Stimulated activated CD8-positive, alpha-beta memory T cell treated with anti-CD3 and anti-CD28 coated beads, Interleukin-12 subunit alpha, Interleukin-12 subunit beta, amount 100 ng/mL, for 4 hours (primary cell): ENCODE data around the gene CAPN11.
"Not testable (repeated sequence)": the region's sequence is repeated elsewhere in the genome, so short reads cannot be mapped to it uniquely, and the experiment has no call there.

Experiments
- DNase-seq: peaks from one replicate; pipeline ENCODE4 v3.0.0-alpha.2; 2020; ENCODE audit warnings: low read depth

The CAPN11 gene

DNA sequence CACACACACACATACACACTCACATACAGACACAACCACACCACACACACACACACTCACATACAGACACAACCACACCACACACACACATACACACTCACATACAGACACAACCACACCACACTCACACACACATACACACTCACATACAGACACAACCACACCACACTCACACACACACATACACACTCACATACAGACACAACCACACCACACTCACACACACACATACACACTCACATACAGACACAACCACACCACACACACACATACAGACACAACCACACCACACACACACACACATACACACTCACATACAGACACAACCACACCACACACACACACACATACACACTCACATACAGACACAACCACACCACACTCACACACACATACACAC, 23.2 kb downstream of the CAPN11 start:
- not testable (repeated sequence) for DNase-seq

DNA sequence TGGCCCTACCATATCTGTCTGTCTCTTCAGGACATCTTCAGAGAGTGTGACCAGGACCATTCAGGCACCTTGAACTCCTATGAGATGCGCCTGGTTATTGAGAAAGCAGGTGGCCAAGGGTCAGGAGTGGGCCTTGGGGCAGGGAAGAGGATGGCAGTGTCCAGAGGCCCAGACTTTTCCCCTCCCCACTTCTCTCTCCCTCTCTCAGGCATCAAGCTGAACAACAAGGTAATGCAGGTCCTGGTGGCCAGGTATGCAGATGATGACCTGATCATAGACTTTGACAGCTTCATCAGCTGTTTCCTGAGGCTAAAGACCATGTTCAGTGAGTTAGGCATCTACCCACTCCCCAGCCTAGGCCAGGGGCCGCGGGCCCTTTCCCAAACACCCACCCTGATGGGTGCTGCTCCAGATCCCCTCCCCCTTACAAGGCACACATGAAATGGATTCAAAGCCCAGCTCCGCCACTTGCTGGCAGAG, 24.3 kb downstream of the CAPN11 start:
- DNase-seq, result no peak

DNA sequence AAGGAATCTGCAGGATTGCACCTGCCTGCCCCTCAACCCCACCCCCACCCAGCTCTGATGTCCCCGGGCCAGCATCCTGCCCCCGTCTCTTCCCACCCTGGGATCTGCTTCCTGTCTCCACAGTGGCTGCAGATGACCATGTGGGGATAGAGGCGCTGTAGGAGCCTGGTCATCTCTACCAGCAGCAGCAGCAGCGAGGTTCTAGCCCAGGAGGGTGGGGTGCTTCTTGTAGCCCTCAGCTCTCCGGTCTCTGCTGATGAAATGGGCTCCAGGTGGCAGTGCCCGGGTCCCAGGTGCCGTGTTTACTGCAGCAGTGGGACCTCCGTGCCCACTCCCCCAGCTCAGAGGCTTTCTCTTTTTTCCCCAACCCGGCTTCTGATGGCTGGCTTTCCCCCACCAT, 25.2 kb downstream of the CAPN11 start:
- DNase-seq, result no peak

DNA sequence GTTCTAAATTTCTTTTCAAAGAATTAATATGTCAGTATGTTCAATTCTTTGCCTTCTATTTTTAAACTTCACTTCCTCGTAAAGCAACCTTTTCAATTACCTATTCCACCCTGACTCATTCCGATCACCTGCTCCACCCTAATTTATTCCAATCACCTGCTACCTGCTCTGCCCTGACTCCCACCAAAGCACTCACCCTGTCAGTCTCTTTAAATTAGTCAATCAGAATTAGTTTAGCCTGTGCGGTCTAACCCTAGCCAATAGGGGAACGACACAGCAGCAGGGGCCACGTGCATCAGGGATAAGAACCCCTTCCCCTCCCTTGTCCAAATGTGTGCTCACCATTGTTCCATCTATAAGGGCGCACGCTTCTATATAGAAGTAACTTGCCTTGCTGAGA, 26.7 kb downstream of the CAPN11 start:
- DNase-seq, result not testable (repeated sequence)

DNA sequence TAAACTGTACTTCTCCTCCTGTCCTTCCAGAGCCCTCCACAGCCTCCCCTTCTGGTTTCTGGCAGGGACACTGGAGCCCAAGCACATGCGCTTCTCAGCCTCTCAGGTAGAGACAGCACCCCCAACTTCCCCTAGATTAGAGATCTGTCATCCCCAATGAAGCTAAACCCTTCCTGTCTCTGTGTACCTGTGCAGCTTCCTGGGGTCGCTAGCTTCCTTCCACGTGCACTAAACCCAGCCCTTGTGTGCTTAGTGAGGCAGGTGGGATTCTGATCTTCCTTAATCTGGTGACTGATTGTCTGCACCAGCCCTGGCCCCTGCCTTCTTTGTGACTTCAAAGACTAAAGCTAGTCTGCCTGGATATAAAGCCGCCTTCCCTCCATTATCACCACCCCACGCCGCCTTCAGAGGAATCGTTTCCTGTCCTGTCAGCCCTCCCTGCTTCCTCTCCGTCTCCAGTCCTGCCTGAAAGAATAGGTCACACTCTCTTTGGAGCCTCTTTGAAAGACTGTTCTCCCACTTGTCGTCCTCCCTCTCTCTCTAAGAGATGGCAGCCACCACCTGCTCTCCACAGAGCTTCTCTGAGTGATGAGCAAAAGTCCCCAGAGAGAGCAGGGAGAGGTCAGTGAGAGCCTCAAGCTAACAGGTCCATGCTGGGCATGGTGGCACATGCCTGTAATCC, 27.5 kb downstream of the CAPN11 start:
- no peak for DNase-seq

DNA sequence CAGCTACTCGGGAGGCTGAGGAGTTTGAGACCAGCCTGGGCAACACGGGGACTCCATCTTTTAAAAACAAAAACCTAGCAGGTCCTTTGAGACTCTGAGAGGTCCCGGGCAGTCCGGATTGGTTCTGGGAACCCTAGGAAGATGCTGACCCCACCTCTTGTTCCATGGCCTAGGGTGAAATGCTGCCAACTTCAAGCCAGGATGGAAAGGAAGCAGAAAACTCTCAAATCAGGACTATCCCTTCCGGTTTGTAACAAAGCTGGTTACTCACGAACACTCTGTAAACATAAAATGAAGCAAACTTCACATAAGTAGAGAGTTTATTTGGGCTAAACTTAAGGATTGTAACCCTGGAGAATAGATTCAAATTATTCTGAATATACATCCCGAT, 28.0 kb downstream of the CAPN11 start:
- DNase-seq, result no peak

DNA sequence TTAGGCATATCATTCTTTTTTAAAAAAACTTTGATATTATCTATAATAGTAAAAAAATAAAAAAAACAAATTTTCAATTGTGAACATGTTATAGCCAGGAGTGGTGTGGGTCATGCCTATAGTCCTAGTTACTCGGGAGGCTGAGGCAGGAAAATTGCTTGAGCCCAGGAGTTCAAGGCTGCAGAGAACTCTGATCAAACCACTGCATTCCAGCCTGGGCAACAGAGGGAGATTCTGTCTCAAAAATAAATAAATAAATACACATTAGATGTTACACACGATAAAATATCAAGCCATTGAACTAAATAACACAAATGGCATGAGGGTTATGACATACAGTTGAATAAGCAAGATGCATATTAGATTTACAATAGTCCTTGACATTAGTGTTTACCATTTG, 30.2 kb downstream of the CAPN11 start:
- no peak for DNase-seq

DNA sequence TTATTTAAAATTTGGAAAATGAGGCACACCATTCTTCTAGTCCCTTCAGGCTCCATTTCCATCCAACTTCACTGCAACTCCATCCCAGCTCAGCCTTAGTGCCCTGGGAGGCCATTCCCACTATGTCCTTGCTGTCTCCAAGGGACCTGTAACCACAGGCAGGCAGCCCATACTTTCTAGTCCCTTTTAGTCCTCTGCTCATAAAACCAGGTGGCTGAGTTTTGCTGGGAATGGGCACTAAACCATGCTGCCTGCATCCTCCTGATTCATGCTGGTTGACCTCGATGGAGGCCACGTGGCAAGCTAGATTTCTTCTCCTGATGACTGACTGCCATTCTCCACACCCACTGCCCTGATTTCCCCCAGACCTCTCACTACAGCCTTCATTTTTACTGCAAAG, 30.6 kb downstream of the CAPN11 start:
- no peak for DNase-seq

DNA sequence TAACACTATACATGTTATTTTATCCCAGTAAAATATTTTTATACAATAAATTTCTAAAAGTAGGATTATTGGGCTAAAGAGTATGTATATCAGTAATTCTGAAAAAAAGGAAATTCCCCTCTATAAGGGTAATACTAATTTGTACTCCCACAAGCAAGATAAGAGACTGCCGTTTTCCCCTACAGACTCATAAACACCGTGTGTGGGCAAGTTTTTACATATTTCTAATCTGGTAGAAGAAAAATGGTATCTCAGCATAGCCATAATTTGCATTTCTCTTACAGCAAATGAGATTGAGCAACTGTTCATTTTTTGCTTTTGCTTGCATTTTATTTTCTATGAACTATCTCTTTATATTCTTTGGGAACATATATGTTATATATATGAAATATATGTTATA, 32.1 kb downstream of the CAPN11 start:
- no peak for DNase-seq

DNA sequence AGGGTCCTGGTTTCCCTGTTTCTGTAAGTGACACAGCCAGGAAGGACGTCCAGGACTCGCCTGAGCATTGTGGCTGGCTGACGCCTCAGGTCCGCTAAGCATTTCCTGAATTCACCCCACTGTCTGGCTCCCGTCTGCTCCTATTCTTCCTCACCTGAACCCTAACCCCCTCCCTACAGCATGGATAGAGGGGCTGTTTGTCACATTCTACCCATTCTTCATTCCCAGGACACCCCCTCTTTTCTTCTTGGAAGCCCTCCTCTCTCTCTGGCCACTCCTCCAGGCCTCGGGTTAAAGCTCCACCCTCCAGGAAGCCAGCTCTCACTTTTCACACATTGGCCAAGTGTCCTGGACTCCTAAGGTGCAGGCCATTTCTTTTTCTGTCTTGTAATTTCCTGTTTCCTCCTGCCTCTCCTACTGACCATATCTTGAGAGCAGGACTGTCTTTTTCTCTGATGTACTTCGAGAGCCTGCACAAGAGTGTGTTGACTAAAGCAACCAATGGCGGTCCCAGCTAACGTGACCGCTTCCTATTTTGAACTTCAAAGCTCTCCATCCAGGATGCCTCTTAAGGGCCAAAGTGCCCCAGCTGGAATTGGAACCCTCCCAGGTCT, 33.9 kb downstream of the CAPN11 start:
- DNase-seq, result no peak

DNA sequence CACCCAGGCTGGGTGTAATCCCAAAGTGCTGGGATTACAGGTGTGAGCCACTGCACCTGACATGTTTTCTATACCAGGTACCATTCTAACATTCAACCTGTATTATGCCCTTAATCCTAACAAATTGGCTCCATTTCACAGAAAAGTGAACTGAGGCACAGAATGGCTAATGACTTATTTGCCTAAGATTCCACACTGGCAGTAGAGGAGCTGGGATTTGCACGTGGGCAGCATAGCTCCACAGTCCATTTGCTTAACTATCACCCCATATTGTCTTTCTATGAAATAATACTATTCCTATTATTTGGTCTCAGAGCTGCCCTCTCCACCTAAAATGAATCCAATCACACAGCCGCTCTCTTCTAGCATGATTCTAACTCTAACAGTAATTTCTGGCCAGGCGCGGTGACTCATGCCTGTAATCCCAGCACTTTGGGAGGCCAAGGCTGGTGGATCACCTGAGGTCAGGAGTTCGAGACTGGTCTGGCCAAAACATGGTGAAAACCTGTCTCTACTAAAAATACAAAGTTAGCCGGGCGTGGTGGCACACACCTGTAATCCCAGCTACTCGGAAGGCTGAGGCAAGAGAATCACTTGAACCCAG, 34.8 kb downstream of the CAPN11 start:
- no peak for DNase-seq

DNA sequence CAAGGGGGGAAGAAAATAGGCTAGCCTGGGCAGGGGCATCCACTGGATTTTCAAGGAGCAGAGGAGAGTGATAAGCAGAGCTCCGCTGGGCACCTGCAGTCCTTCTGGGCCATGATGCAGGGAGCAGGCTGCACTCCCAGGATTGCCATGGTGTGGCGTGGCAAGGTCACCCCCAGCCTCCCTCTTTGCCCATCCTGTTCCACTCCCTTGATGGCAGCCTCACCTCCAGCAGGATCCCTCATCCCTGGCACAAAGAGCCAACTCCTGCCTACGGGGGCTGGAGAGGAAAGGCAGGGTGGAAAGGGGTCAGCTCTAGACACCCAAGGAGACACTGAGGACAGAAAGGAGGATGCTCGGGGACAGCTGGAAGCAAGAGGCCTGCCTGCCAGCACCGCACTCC, 35.7 kb downstream of the CAPN11 start:
- no peak for DNase-seq

DNA sequence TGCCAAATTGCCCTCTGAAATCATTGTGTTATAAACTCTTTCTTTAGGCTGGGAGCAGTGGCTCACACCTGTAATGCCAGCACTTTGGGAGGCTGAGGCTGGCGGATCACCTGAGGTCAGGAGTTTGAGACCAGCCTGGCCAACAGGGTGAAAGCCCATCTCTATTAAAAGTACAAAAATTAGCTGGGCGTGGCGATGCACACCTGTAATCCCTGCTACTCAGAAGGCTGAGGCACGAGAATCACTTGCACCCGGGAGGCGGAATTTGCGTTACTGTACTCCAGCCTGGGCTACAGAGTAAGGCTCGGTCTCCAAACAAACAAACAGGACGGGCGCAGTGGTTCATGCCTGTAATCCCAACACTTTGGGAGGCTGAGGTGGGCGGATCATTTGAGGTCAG, 37.7 kb downstream of the CAPN11 start:
- DNase-seq, result not testable (repeated sequence)

DNA sequence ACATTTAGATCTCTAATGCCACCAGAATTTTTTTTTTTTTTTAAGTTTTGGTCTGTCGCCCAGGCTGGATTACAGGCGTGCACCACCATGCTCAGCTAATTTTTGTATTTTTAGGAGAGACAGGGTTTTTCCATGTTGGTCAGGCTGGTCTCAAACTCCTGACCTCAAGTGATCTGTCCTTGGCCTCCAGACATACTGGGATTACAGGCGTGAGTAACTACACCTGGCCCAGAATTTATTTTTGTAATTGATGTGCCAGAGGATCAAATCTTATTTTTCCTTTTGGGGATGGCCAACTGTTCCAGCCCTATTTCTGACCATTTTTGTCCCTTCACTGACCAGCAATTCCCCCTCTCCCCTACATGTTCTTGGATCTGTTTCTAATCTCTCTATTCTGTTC, 40.1 kb downstream of the CAPN11 start:
- DNase-seq, result no peak

DNA sequence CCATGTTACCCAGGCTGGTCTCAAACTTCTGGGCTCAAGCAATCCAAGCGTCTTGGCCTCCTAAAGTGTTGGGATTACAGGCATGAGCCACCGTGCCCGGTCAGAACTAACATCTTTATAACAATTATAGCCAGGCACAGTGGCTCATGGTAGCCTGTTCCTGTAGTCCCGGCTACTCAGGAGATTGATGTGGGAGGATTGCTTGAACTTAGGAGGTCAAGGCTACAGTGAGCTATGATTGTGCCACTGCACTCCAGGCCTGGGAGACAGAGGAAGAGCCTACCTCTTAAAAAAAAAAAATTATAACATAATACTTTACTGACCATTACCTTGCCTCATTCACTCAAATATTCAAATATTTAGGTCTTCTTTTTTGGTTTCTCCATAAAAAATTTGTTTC, 41.3 kb downstream of the CAPN11 start:
- no peak for DNase-seq

DNA sequence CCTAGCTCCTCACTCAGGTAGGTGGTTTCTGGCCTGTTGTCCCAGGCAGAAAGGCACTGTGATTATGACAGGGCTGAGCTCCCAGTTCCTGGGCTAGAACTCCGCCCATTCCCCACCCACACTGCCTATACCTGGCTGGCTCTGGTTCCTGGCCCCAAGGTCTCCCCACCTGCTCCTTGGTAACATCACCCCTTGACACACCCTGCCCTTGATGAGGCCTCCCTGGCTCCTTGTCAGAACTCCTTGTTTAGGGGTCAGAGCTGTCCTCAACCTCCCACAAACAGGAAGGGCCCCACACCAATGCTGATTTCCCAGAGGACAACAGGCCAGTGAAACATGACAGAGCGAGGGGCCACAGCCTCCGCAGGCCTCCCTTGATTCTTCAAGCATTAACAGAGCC, 42.6 kb downstream of the CAPN11 start:
- no peak for DNase-seq

DNA sequence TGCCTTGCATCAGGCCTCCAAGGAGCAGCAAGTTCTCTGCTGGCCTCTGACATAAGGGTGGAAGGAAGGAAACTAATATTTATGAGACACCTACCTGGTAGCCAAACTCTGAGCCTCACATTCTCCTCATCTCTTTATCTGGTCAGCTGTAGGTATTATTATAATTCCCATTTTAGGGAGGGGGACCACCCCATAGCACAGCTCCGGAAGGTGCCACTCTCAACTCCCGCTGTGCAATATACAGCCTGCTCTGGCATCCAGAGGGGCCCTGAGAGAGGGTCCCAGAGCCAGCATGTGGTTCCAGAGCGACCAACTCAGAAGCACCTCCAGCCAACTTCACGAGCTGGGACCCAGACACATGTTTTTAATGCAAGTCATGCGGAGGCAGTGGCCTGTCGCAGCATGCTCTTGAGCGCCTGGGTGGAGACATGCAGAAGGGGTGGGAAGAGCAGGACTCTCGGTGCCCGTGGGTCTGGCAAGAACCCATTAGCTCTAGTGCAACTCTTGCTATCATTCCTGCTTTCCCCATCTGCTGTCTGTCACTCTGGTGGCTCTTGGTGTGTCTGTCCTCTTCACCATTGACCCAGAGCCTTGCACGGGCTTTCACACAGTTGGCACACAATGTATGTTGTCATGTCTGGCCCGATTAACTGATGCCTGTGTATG, 43.2 kb downstream of the CAPN11 start:
- no peak for DNase-seq

DNA sequence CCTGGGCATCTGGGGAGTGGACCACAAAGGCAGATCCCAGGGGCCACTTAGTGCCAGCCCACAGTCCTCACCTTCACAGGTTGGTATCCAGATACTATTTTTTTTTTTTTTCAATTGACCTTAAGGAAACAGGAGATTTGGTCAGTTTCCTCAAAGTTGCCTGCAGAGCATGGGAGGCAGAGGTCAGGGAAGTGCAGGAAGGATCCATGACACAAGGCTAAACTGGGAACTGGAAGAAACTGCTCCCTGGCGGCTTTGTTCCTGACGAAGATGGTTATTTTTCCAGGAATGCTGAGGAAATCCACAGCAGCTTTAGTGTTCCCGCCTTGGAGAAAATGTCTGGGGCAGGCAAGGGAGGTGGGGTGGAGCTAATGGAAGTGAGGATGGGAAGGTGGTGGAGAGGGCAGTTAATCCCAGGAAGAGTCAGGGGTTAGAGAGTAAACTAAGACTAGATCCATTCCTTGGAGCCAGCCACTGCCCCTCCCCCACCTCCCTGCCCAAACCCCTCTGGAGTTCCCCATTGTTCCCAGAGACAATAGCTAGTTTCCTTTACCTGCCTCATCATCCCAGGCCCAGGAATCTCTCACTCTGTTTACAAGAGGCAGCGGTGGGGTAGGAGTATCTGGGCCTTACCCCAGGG, 43.8 kb downstream of the CAPN11 start:
- no peak for DNase-seq

DNA sequence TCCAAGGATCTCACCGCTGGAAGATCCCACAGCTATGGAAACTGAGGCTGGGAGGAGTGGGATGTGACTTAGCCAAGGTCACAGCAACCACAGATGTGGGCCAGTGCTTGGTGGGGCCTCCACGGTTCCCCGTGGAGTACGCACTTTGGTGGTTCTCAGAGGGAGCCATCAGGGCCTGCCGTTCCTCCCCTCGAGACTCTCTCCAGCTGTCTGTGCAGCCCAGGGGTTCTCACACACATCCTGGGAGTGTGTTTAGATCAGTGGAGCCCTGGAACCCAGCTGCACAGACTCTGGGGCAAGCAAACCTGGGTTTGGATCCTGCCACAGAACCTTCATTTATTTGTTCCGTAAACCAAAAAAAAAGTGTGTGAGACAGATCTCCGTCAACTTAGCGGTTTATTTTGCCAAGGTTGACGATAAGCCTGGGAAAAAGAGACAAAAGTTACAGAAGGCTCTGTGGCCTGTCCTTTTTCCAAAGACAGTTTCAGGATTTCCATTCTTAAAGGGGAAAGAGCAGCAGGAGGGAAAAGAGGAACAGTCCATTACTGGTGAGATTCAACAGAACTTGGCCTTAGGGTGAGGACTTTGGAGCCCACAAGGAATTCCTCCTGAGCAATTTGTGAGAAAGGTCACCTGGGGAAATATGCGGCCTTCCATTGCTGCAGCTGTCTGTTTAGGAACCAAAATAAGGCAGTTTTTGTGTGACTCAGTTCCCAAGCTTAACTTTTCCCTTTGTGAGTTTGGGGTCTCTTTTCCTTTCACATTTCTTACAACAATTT, 44.5 kb downstream of the CAPN11 start:
- no peak for DNase-seq

DNA sequence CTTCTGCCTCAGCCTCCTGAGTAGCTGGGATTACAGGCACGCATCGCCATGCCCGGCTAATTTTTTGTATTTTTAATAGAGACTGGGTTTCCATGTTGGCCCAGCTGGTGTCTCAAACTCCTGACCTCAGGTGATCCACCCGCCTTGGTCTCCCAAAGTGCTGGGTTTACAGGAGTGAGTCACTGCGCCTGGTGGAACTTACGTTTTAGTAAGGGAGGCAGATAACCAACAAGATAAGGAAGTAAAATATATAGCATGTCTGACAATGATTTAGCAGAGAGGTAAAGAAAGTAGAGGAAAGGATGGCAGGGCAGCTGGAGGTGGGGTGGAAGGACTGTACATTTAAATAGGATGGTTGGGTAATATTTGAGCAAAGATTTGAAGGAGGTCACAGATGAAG, 45.3 kb downstream of the CAPN11 start:
- no peak for DNase-seq

DNA sequence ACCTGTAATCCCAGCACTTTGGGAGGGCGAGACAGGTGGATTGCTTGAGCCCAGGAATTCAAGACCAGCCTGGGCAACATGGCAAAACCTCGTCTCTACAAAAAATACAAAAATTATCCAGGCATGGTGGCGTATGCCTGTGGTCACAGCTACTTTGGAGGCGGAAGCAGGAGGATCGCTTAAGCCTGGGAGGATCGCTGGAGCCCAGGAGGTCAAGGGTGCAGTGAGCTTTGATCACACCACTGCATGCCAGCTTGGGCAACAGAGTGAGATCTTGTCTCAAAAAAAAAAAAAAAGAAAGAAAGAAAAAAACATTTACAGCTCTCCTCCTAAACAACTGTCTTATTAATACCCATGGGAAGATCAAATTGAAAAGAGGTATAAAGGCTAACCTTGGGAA, 49.3 kb downstream of the CAPN11 start:
- no peak for DNase-seq

DNA sequence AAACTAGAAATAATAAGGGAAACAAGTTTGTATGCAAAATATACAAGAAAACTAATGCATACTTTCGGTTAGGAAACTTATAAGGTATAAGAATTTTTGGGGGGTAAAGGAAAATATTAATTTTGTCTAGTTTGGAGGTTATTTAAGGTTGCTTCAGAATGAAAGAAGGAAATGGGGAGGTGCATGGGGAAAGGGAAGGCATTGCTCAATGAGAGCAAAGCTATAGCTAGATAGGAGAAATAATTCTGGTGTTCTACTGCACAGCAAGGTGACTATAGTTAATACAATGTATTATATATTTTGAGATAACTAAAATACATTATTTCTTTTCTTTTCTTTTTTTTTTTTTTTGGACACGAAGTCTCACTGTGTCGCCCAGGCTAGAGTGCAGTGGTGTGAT, 52.7 kb downstream of the CAPN11 start:
- DNase-seq, result no peak
